Gastroesophageal sphincter (tissue), 4 donors: ENCODE measurements around the gene RAB36. TPM values are rescaled to one million over a fixed set of nuclear protein-coding genes. Genes with fewer than 3 reads are reported as not detected.

Source experiments
- ATAC-seq: fragments of 150-250 bp; one replicate; pipeline ENCODE4 v1.9.1; 2016; ENCODE audit warnings: mild to moderate bottlenecking, moderate library complexity
- H3K27ac ChIP-seq, 4 donors: fragments of 200-600 bp; sonication (generic) in 3 of 4; 1 replicate in 3 of 4; 2 replicates in 1 of 4; pipeline ENCODE4 v1.5.1; 2016 to 2019
- H3K27me3 ChIP-seq: fragments of 200-600 bp; sonication (generic); one replicate; pipeline ENCODE4 v1.5.1; 2019
- H3K36me3 ChIP-seq, 2 donors: fragments of 200-600 bp; sonication (generic); one replicate each; pipeline ENCODE4 v1.5.1; 2019; ENCODE audit warnings: control low read depth in 1 of 2
- H3K4me1 ChIP-seq, 3 donors: fragments of 200-600 bp; sonication (generic); 1 replicate in 2 of 3; 2 replicates in 1 of 3; pipeline ENCODE4 v1.5.1; 2016 to 2019; ENCODE audit warnings: control low read depth in 2 of 3
- H3K4me3 ChIP-seq, 2 donors: fragments of 200-600 bp; sonication (generic); one replicate each; pipeline ENCODE4 v1.5.1; 2019; ENCODE audit warnings: mild to moderate bottlenecking in 1 of 2, moderate library complexity in 1 of 2
- H3K9me3 ChIP-seq, 3 donors: fragments of 200-600 bp; sonication (generic); one replicate each; pipeline ENCODE4 v1.5.1; 2017 to 2019; ENCODE audit warnings: control low read depth in 2 of 3
- EP300 ChIP-seq: sonication (generic); formaldehyde crosslinking; IDR thresholded peaks from one replicate; pipeline ENCODE4 v1.6.1; 2017; ENCODE audit warnings: antibody characterized with exemption, mild to moderate bottlenecking
- POLR2A ChIP-seq, 2 donors: fragments of 450-650 bp; IDR thresholded peaks; one replicate each; pipeline ENCODE4 v1.6.1; 2017; ENCODE audit warnings: antibody characterized with exemption in 2 of 2, mild to moderate bottlenecking in 2 of 2, moderate library complexity in 1 of 2
- POLR2AphosphoS5 ChIP-seq: sonication (generic); formaldehyde crosslinking; IDR thresholded peaks from one replicate; pipeline ENCODE4 v1.6.1; 2017; ENCODE audit warnings: antibody characterized with exemption
- WGBS, 2 donors: methylation state at CpG; one replicate each; pipeline ENCODE4 v1.1.5; 2018; ENCODE audit warnings: low coverage in 1 of 2; 5-methylcytosine and 5-hydroxymethylcytosine counted together
- total RNA-seq, 4 donors: library from RNA; depleted of rRNA; stranded (reverse); fragments of >200 nt; gene quantifications; one replicate each; pipeline ENCODE4 v1.1.0, GENCODE V29; 2016
- TF ChIP-seq, protein P1 (sequence below), 4 experiments: fragments of 200-600 bp in 2 of 4; fragments of 450-650 bp in 2 of 4; sonication (generic) in 1 of 4; IDR thresholded peaks; one replicate each; pipeline ENCODE4 v1.5.1; 2017 to 2019; ENCODE audit warnings: antibody characterized with exemption in 4 of 4, mild to moderate bottlenecking in 2 of 4, moderate library complexity in 2 of 4

The RAB36 gene
- total RNA-seq, 4 donors from 2014 or later = 3.9 to 12.2 (median 6.7) TPM

- Histone ChIP-seq H3K36me3 (peaks cover 0 to 21% of the 10 kb centered on the region in 2 donors), H3K4me1 (peaks cover 0 to 23% (median 0%) of the 10 kb centered on the region in 3 donors), H3K27ac (no peak overlapping the region), H3K9me3 (no peaks in the 10 kb centered on the region), H3K4me3 (no peak overlapping the region), H3K27me3 (no peaks in the 10 kb centered on the region)
- TF ChIP-seq POLR2AphosphoS5 = no peak
- TF ChIP-seq POLR2A (IDR thresholded peaks at IDR 0.05) = no peak
- no peak for TF ChIP-seq EP300
- TF ChIP-seq, protein P1, sequence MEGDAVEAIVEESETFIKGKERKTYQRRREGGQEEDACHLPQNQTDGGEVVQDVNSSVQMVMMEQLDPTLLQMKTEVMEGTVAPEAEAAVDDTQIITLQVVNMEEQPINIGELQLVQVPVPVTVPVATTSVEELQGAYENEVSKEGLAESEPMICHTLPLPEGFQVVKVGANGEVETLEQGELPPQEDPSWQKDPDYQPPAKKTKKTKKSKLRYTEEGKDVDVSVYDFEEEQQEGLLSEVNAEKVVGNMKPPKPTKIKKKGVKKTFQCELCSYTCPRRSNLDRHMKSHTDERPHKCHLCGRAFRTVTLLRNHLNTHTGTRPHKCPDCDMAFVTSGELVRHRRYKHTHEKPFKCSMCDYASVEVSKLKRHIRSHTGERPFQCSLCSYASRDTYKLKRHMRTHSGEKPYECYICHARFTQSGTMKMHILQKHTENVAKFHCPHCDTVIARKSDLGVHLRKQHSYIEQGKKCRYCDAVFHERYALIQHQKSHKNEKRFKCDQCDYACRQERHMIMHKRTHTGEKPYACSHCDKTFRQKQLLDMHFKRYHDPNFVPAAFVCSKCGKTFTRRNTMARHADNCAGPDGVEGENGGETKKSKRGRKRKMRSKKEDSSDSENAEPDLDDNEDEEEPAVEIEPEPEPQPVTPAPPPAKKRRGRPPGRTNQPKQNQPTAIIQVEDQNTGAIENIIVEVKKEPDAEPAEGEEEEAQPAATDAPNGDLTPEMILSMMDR (IDR thresholded peaks at IDR 0.05) = no peak
- no peak for ATAC-seq
- WGBS, 2 donors = no CpG with 5 or more reads among the region's 7 CpGs
Measured at GRCh38 chr22:23127055-23127756, 18.1 kb upstream of the RAB36 start.

DNA sequence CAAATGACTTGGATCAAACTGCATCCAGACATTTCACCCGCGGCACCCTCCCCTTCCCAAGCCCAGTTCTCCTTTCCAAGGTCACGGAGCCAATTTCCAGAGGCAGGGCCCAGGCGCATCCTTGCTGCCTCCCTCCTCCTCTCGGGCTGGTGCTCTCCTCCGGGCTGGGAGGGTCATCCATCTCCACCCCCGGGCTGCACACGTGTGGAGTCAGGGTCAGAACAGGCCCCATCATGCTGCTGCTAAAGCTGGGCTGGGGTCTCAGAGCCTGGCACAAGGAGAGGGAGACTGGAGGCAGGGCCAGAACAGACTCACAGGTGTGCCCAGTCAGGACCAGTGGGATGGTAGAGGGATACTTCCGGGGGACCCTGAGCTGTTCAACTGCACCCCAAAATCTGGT, 17.5 kb upstream of the RAB36 start:
- peaks cover 0 to 21% of the 10 kb centered on the region in 2 donors for H3K36me3 ChIP-seq
- ATAC-seq = no peak
- 74 to 80% methylated on average over 2 to 5 of the region's 9 CpGs for WGBS, 2 donors
- TF ChIP-seq EP300 (no peak), POLR2A (IDR thresholded peaks at IDR 0.05) (no peak), POLR2AphosphoS5 (no peak)
- TF ChIP-seq, protein P1 (IDR thresholded peaks at IDR 0.05) = no peak
- no peaks in the 10 kb centered on the region for H3K9me3 ChIP-seq
- H3K4me3 ChIP-seq = no peak overlapping the region
- no peak overlapping the region for H3K27ac ChIP-seq
- H3K4me1 ChIP-seq = peaks cover 0 to 23% (median 0%) of the 10 kb centered on the region in 3 donors
- no peaks in the 10 kb centered on the region for H3K27me3 ChIP-seq

DNA sequence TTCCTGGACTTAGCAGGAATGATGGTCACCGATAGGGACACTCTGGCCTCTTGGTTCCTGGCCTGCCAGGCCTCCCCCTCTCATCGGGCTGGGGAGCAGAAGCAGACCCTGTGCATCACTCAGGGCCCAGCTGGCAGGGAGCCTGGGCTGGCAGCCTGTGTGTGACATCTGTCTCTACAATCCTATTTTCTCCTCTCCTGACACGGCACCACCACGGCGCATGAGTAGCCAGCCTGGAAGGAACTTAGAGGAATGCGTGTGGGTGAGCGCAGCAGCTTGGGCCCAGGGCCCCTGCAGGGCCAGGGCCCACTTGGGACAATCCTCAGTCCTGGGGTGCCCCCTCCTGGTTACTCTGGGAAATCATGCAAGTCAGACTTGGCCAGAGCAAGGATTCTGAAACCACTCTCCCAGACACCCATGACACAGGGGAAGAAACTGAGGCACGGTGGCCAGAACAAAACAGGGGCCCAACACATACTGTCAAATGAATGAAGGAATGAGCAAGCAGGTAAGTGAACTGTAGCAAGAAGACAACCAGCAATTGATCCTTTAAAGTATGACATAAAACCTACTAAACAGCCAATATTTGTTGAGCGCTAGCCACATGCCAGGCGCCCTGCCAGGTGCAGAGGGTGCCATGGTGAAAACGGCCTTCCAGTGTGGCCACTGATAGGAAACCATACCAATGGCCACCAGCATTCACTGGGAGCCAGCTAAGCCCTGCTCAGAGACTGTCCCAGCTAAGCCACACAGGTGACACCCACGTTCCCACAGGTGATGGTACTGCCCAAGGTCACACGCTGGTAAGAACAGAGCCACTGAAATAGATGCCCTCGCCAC, 16.8 kb upstream of the RAB36 start:
- H3K9me3 ChIP-seq = no peaks in the 10 kb centered on the region
- peaks cover 0 to 23% (median 0%) of the 10 kb centered on the region in 3 donors for H3K4me1 ChIP-seq
- WGBS, 2 donors = 29 to 47% methylated on average over 1 to 5 of the region's 14 CpGs
- no peak overlapping the region for H3K4me3 ChIP-seq
- H3K27ac ChIP-seq = no peak overlapping the region
- H3K36me3 ChIP-seq = peaks cover 0 to 15% of the 10 kb centered on the region in 2 donors
- H3K27me3 ChIP-seq = no peaks in the 10 kb centered on the region
- peak; percentile 71 for ATAC-seq
- TF ChIP-seq POLR2AphosphoS5 (no peak), EP300 (no peak)
- TF ChIP-seq, protein P1 (IDR thresholded peaks at IDR 0.05) = peak in 3 of 4 experiments; percentile 79 to 84 (median 80)

GRCh38 chr22:23129149-23129548, 16.1 kb upstream of the RAB36 start:
- WGBS, 2 donors = 73% methylated on average over 6 of the region's 10 CpGs; no CpG with 5 or more reads in 1 of the 2 donors

More at GRCh38 chr22:23129149-23129548, 16.1 kb upstream of the RAB36 start:
- Histone ChIP-seq H3K4me3 (no peak overlapping the region), H3K36me3 (peaks cover 0 to 10% of the 10 kb centered on the region in 2 donors), H3K9me3 (no peaks in the 10 kb centered on the region), H3K27me3 (no peaks in the 10 kb centered on the region), H3K27ac (no peak overlapping the region), H3K4me1 (peaks cover 0 to 22% (median 0%) of the 10 kb centered on the region in 3 donors)
- TF ChIP-seq EP300 = no peak
- no peak for TF ChIP-seq POLR2AphosphoS5
- TF ChIP-seq POLR2A (IDR thresholded peaks at IDR 0.05) = no peak
- TF ChIP-seq, protein P1 (IDR thresholded peaks at IDR 0.05) = no peak
- no peak for ATAC-seq
